SK-N-SH (cell line): ENCODE measurements around the gene AGO3. TPM values are rescaled to one million over a fixed set of nuclear protein-coding genes. Genes with fewer than 3 reads are reported as not detected.

Experiments used
- CTCF ChIA-PET: fragments of 300-600, 350-600 bp; formaldehyde crosslinking; extraction: SDS; loops from one replicate; lab custom pipeline; 2021; lab: Yijun Ruan, JAX
- POLR2A ChIA-PET: fragments of 350-600 bp; sonication (Branson Sonifier 250); formaldehyde crosslinking; extraction: SDS; loops from one replicate; lab custom pipeline; 2020; ENCODE audit warnings: antibody characterized with exemption, inconsistent platforms; lab: Yijun Ruan, JAX
- DNase-seq: peaks from one replicate; pipeline ENCODE4 v3.0.0; 2012
- H2AFZ ChIP-seq: fragments of 200-600 bp; sonication (generic); 2 replicates; pipeline ENCODE4 v1.8.1; 2016; ENCODE audit warnings: antibody characterized with exemption, mild to moderate bottlenecking, low read depth
- H3F3A ChIP-seq: fragments of 200-600 bp; sonication (generic); replicated peaks from 2 replicates; pipeline ENCODE3; 2016; ENCODE audit warnings: antibody characterized with exemption, mild to moderate bottlenecking; ENCODE audit not compliant: insufficient read depth
- H3K27ac ChIP-seq, 2 experiments: fragments of 200-500 bp in 1 of 2; fragments of 200-600 bp in 1 of 2; sonication (Bioruptor generic) in 1 of 2; sonication (generic), shearing (Covaris generic) in 1 of 2; 2 replicates each; pipeline versions ENCODE4 v1.5.1 to v1.6.1; 2014 to 2016; ENCODE audit warnings: low read depth in 2 of 2, inconsistent platforms in 1 of 2, low read length in 1 of 2, mild to moderate bottlenecking in 1 of 2, mixed read lengths in 1 of 2
- H3K27me3 ChIP-seq: fragments of 200-600 bp; sonication (generic), shearing (Covaris generic); 2 replicates; pipeline ENCODE4 v1.6.1; 2016; ENCODE audit warnings: mixed run types; ENCODE audit not compliant: insufficient read depth
- H3K36me3 ChIP-seq, 2 experiments: fragments of 200-500 bp in 1 of 2; fragments of 200-600 bp in 1 of 2; sonication (Bioruptor generic) in 1 of 2; sonication (generic) in 1 of 2; replicated peaks in 1 of 2; 2 replicates each; pipeline versions ENCODE3 to v1.5.1; 2014 to 2016; ENCODE audit warnings: low read length in 1 of 2, mild to moderate bottlenecking in 1 of 2; ENCODE audit not compliant: insufficient read depth in 2 of 2, control insufficient read depth in 1 of 2
- H3K4me1 ChIP-seq, 2 experiments: fragments of 200-500 bp in 1 of 2; fragments of 200-600 bp in 1 of 2; sonication (Bioruptor generic) in 1 of 2; sonication (generic), shearing (Covaris generic) in 1 of 2; 2 replicates each; pipeline versions ENCODE4 v1.5.1 to v1.6.1; 2014 to 2016; ENCODE audit warnings: low read depth in 1 of 2, low read length in 1 of 2, mixed run types in 1 of 2; ENCODE audit not compliant: insufficient read depth in 2 of 2, control insufficient read depth in 1 of 2
- H3K4me2 ChIP-seq: fragments of 200-600 bp; sonication (generic), shearing (Covaris generic); 2 replicates; pipeline ENCODE4 v1.6.1; 2017; ENCODE audit warnings: mixed run types
- H3K4me3 ChIP-seq, 2 experiments: fragments of 200-500 bp in 1 of 2; fragments of 200-600 bp in 1 of 2; sonication (Bioruptor generic) in 1 of 2; sonication (generic), shearing (Covaris generic) in 1 of 2; 2 replicates each; pipeline versions ENCODE4 v1.5.1 to v1.8.1; 2014 to 2016; ENCODE audit warnings: low read depth in 2 of 2, inconsistent platforms in 1 of 2, low read length in 1 of 2, mild to moderate bottlenecking in 1 of 2, mixed read lengths in 1 of 2, moderate library complexity in 1 of 2
- H3K79me2 ChIP-seq: fragments of 200-600 bp; sonication (generic); 2 replicates; pipeline ENCODE4 v1.8.1; 2017; ENCODE audit warnings: mild to moderate bottlenecking; ENCODE audit not compliant: insufficient read depth
- H3K9ac ChIP-seq: fragments of 200-600 bp; sonication (generic); 2 replicates; pipeline ENCODE4 v1.6.1; 2017; ENCODE audit warnings: mixed run types
- H3K9me2 ChIP-seq: fragments of 200-600 bp; sonication (generic); 2 replicates; pipeline ENCODE4 v1.6.1; 2017; ENCODE audit warnings: mixed run types
- H3K9me3 ChIP-seq: fragments of 200-600 bp; sonication (generic); 2 replicates; pipeline ENCODE4 v1.6.1; 2017; ENCODE audit warnings: mixed run types, mild to moderate bottlenecking, moderate library complexity
- H4K20me1 ChIP-seq: fragments of 200-600 bp; sonication (generic); 2 replicates; pipeline ENCODE4 v1.6.1; 2017; ENCODE audit warnings: mild to moderate bottlenecking, mixed run types; ENCODE audit not compliant: insufficient read depth
- EZH2phosphoT487 ChIP-seq: fragments of 200-600 bp; sonication (generic); IDR thresholded peaks from 2 replicates; pipeline ENCODE4 v1.6.1; 2017; ENCODE audit warnings: low read depth, mixed run types, mild to moderate bottlenecking, antibody characterized with exemption, moderate library complexity, borderline replicate concordance
- FOXJ3 ChIP-seq: sonication (generic); formaldehyde crosslinking; IDR thresholded peaks from 2 replicates; pipeline ENCODE4 v1.5.1; 2020; ENCODE audit warnings: mild to moderate bottlenecking, missing genetic modification reagents
- GABPA ChIP-seq: IDR thresholded peaks from 2 replicates; pipeline ENCODE4 v1.4.0; 2012; ENCODE audit warnings: low read depth, mild to moderate bottlenecking
- GATA2 ChIP-seq: sonication (generic); formaldehyde crosslinking; IDR thresholded peaks from 2 replicates; pipeline ENCODE4 v1.5.0; 2020; ENCODE audit warnings: mild to moderate bottlenecking, missing genetic modification reagents
- IRF3 ChIP-seq: fragments of 150-350 bp; IDR thresholded peaks from 2 replicates; pipeline ENCODE4 v1.6.1; 2016; ENCODE audit warnings: mild to moderate bottlenecking, low read depth, low read length
- MAX ChIP-seq: IDR thresholded peaks from 2 replicates; pipeline ENCODE4 v1.4.0; 2012; ENCODE audit warnings: low read depth
- MEF2A ChIP-seq: IDR thresholded peaks from 2 replicates; pipeline ENCODE4 v1.4.0; 2012; ENCODE audit warnings: low read depth, borderline replicate concordance
- MXI1 ChIP-seq: IDR thresholded peaks from 2 replicates; pipeline ENCODE4 v1.6.1; 2012; ENCODE audit warnings: mild to moderate bottlenecking, low read depth, low read length, improper control_type of control experiment
- NFIC ChIP-seq: IDR thresholded peaks from 2 replicates; pipeline ENCODE4 v1.4.0; 2012; ENCODE audit warnings: borderline replicate concordance
- PBX3 ChIP-seq: IDR thresholded peaks from 2 replicates; pipeline ENCODE4; 2012
- RCOR1 ChIP-seq: fragments of 150-350 bp; IDR thresholded peaks from 2 replicates; pipeline ENCODE4 v1.6.1; 2017; ENCODE audit warnings: antibody characterized with exemption, low read length
- REST ChIP-seq: IDR thresholded peaks from 2 replicates; pipeline ENCODE4 v1.6.1; 2012; ENCODE audit warnings: mild to moderate bottlenecking, low read depth, low read length, moderate library complexity
- RFX5 ChIP-seq: IDR thresholded peaks from 2 replicates; pipeline ENCODE4 v1.6.1; 2012; ENCODE audit warnings: mild to moderate bottlenecking, improper control_type of control experiment, low read length
- RXRA ChIP-seq: IDR thresholded peaks from 2 replicates; pipeline ENCODE4 v1.4.0; 2012; ENCODE audit warnings: low read depth, mild to moderate bottlenecking, borderline replicate concordance
- SIN3A ChIP-seq: IDR thresholded peaks from 2 replicates; pipeline ENCODE4 v1.6.1; 2012; ENCODE audit warnings: low read depth, mild to moderate bottlenecking, low read length, moderate library complexity, borderline replicate concordance
- SMC3 ChIP-seq: IDR thresholded peaks from 2 replicates; pipeline ENCODE4 v1.6.1; 2012; ENCODE audit warnings: low read depth, low read length, improper control_type of control experiment
- TCF12 ChIP-seq: IDR thresholded peaks from 2 replicates; pipeline ENCODE4 v1.4.0; 2012
- USF1 ChIP-seq: IDR thresholded peaks from 2 replicates; pipeline ENCODE4 v1.4.0; 2012; ENCODE audit warnings: low read depth, borderline replicate concordance
- YY1 ChIP-seq: IDR thresholded peaks from 2 replicates; pipeline ENCODE4 v1.4.0; 2012; ENCODE audit warnings: low read depth, mild to moderate bottlenecking
- WGBS: methylation state at CpG from one replicate; pipeline ENCODE4 v1.1.6; 2017; ENCODE audit warnings: low lambda C conversion rate; 5-methylcytosine and 5-hydroxymethylcytosine counted together
- polyA plus RNA-seq, 3 experiments: library from polyadenylated mRNA; depleted of rRNA; stranded (reverse); fragments of >200 nt; gene quantifications; 2 replicates each; pipeline ENCODE4 v1.2.3, GENCODE V29; 2012

The AGO3 gene
- polyA plus RNA-seq, 1 of the 3 experiments (the other 2 are of a cell fraction): 6.7 TPM

- TF ChIP-seq GATA2 (CRISPR knock-in tag) (no peak), YY1 (no peak), RXRA (no peak), MXI1 (no peak), RCOR1 (no peak), FOXJ3 (CRISPR knock-in tag) (no peak), REST (no peak), RFX5 (no peak), NFIC (no peak), SMC3 (no peak), MAX (no peak)
Measured at GRCh38 chr1:35980090-35980489, 49.2 kb downstream of the AGO3 start (continued).

GRCh38 chr1:35988237-35988636 lies 57.3 kb downstream of the AGO3 start:
- peaks cover 18 to 37% of the 10 kb centered on the region in 2 experiments for H3K36me3 ChIP-seq
- no peaks in the 10 kb centered on the region for H3K9me2 ChIP-seq
- H3K9ac ChIP-seq: no peak overlapping the region
- no peak overlapping the region for H3K4me2 ChIP-seq
- no peak overlapping the region for H3K4me3 ChIP-seq
- no peak overlapping the region for H2AFZ ChIP-seq
- no peaks in the 10 kb centered on the region for H3K27me3 ChIP-seq
- no peaks in the 10 kb centered on the region for H3K79me2 ChIP-seq
- no peaks in the 10 kb centered on the region for H3F3A ChIP-seq
- H4K20me1 ChIP-seq: no peaks in the 10 kb centered on the region
- no peaks in the 10 kb centered on the region for H3K4me1 ChIP-seq
- DNase-seq: no peak
- H3K27ac ChIP-seq: no peak overlapping the region
- no peaks in the 10 kb centered on the region for H3K9me3 ChIP-seq
- ChIA-PET POLR2A (interaction anchor here (0.7 kb wide), 1 partner anchor 8 kb away, joined by 3 read pairs; no protein-coding TSS in a partner anchor), CTCF (no interaction called here)
- WGBS: 100% methylated on average over 1 of the region's 1 CpG
- TF ChIP-seq IRF3 (no peak), NFIC (no peak), PBX3 (no peak), TCF12 (no peak), RCOR1 (no peak), GABPA (no peak), MEF2A (no peak), GATA2 (CRISPR knock-in tag) (no peak), SIN3A (no peak), RXRA (no peak), RFX5 (no peak), EZH2phosphoT487 (no peak), SMC3 (no peak), REST (no peak), MXI1 (no peak), USF1 (no peak), MAX (no peak), FOXJ3 (CRISPR knock-in tag) (no peak)
